Esophagus muscularis mucosa (tissue), 4 donors: Measurements from ENCODE around the gene BICRAL. TPM values are rescaled to one million over a fixed set of nuclear protein-coding genes. Genes with fewer than 3 reads are reported as not detected.

Source experiments
- DNase-seq: peaks from one replicate; pipeline ENCODE4 v3.0.0-alpha.2; 2017; ENCODE audit errors: extremely low spot score
- H3K27ac ChIP-seq, 4 donors: fragments of 200-600 bp; sonication (generic); replicated peaks in 1 of 4; 1 replicate in 3 of 4; 2 replicates in 1 of 4; pipeline ENCODE4 v1.5.1; 2016 to 2019; ENCODE audit warnings: mild to moderate bottlenecking in 1 of 4
- H3K27me3 ChIP-seq, 4 donors: fragments of 200-600 bp; sonication (generic); one replicate each; pipeline versions ENCODE4 v1.5.1 to v1.6.0; 2016 to 2019
- H3K36me3 ChIP-seq, 4 donors: fragments of 200-600 bp; sonication (generic); one replicate each; pipeline ENCODE4 v1.5.1; 2016 to 2019
- H3K4me1 ChIP-seq, 4 donors: fragments of 200-600 bp; sonication (generic); one replicate each; pipeline ENCODE4 v1.5.1; 2016 to 2019
- H3K4me3 ChIP-seq, 4 donors: fragments of 200-600 bp; sonication (generic); 1 replicate in 2 of 4; 2 replicates in 2 of 4; pipeline ENCODE4 v1.5.1; 2016 to 2019; ENCODE audit warnings: mild to moderate bottlenecking in 4 of 4, moderate library complexity in 1 of 4
- H3K9me3 ChIP-seq, 4 donors: fragments of 200-600 bp; sonication (generic); 1 replicate in 3 of 4; 2 replicates in 1 of 4; pipeline ENCODE4 v1.5.1; 2016 to 2019
- CTCF ChIP-seq, 3 experiments: fragments of 200-600 bp in 2 of 3; fragments of 450-650 bp in 1 of 3; sonication (generic) in 2 of 3; IDR thresholded peaks; one replicate each; pipeline ENCODE4 v1.5.1; 2017 to 2019; ENCODE audit warnings: antibody characterized with exemption in 3 of 3, mild to moderate bottlenecking in 2 of 3, moderate library complexity in 1 of 3
- EP300 ChIP-seq: sonication (generic); formaldehyde crosslinking; IDR thresholded peaks from one replicate; pipeline ENCODE4 v1.6.1; 2017; ENCODE audit warnings: antibody characterized with exemption
- POLR2A ChIP-seq: fragments of 450-650 bp; IDR thresholded peaks from one replicate; pipeline ENCODE4 v1.6.1; 2017; ENCODE audit warnings: antibody characterized with exemption, moderate library complexity, mild to moderate bottlenecking, low read depth
- POLR2AphosphoS5 ChIP-seq, 2 donors: sonication (generic); formaldehyde crosslinking; IDR thresholded peaks; one replicate each; pipeline ENCODE4 v1.6.1; 2017; ENCODE audit warnings: antibody characterized with exemption in 2 of 2
- WGBS: methylation state at CpG from one replicate; pipeline ENCODE4 v1.1.5; 2018; 5-methylcytosine and 5-hydroxymethylcytosine counted together
- intact Hi-C: fragments of 100-400 bp; cut with DNase I; formaldehyde crosslinking; loops from one replicate; pipeline ENCODE4 v1.15.1; 2023
- total RNA-seq, 4 donors: library from RNA; depleted of rRNA; stranded (reverse); fragments of >200 nt; gene quantifications; one replicate each; pipeline versions ENCODE4 v1.1.0 to v1.2.1, GENCODE V29; 2016

The BICRAL gene
- total RNA-seq, 4 donors from 2014 or later = 18.2 to 27.9 (median 23.4) TPM

GRCh38 chr6:42821846-42822245 lies 40.0 kb downstream of the BICRAL start:
- H3K36me3 ChIP-seq = peaks cover 11 to 42% (median 35%) of the 10 kb centered on the region in 4 donors
- no peaks in the 10 kb centered on the region for H3K9me3 ChIP-seq
- WGBS = 51% methylated on average over 2 of the region's 2 CpGs
- DNase-seq = no peak
- H3K27me3 ChIP-seq = no peaks in the 10 kb centered on the region
- intact Hi-C loops = loop anchor here (10.0 kb wide), 2 partner anchors 53 to 77 kb away; partner anchors contain the start of genes RPL7L1 and TBCC
- peak overlapping the region; percentile 76 to 83 (median 79) for H3K27ac ChIP-seq
- TF ChIP-seq POLR2A = no peak
- TF ChIP-seq EP300 = no peak
- no peak for TF ChIP-seq CTCF (IDR thresholded peaks at IDR 0.05)
- TF ChIP-seq POLR2AphosphoS5 (IDR thresholded peaks at IDR 0.05) = no peak
- peaks cover 25 to 32% (median 30%) of the 10 kb centered on the region in 4 donors for H3K4me1 ChIP-seq
- no peak overlapping the region for H3K4me3 ChIP-seq

GRCh38 chr6:42829561-42830092 lies 47.8 kb downstream of the BICRAL start:
- H3K36me3 ChIP-seq = peaks cover 19 to 86% (median 62%) of the 10 kb centered on the region in 4 donors
- TF ChIP-seq EP300 = no peak
- TF ChIP-seq CTCF (IDR thresholded peaks at IDR 0.05) = no peak
- TF ChIP-seq POLR2AphosphoS5 (IDR thresholded peaks at IDR 0.05) = no peak
- no peak for TF ChIP-seq POLR2A
- intact Hi-C loops = loop anchor here (10.0 kb wide), 2 partner anchors 45 to 85 kb away; partner anchors contain the start of genes RPL7L1 and TBCC

DNA sequence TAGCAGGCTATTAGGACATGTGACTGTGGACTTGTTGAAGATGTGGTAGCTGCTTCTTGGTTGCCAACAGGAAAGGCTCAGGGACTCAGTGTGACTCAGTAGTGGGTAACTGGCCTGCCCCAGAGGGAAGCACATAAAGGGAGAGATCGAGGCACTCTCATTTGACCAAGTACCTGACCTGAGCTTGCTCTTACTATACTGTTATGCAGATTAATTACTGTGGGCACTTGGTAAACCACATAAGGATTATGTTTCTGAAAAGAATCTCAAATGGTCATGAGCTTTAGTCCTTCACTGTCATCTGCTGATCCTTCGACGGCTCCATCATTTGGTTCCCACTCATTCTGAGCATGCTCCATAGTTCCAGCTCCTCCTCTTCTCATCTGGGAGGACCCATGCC lies 49.4 kb downstream of the BICRAL start:
- WGBS = 85% methylated on average over 3 of the region's 3 CpGs
- no peak overlapping the region for H3K27ac ChIP-seq
- no peak for DNase-seq
- TF ChIP-seq EP300 = no peak
- no peak for TF ChIP-seq POLR2A
- TF ChIP-seq POLR2AphosphoS5 (IDR thresholded peaks at IDR 0.05) = no peak
- TF ChIP-seq CTCF (IDR thresholded peaks at IDR 0.05) = no peak
- H3K4me1 ChIP-seq = peaks cover 0 to 3% (median 0%) of the 10 kb centered on the region in 4 donors
- H3K27me3 ChIP-seq = no peaks in the 10 kb centered on the region
- H3K4me3 ChIP-seq = no peak overlapping the region
- intact Hi-C loops = no loop called here
- H3K36me3 ChIP-seq = peaks cover 19 to 81% (median 51%) of the 10 kb centered on the region in 4 donors
- H3K9me3 ChIP-seq = no peaks in the 10 kb centered on the region

More at GRCh38 chr6:42829561-42830092, 47.8 kb downstream of the BICRAL start:
- Histone ChIP-seq H3K27ac (no peak overlapping the region), H3K9me3 (no peaks in the 10 kb centered on the region), H3K4me3 (no peak overlapping the region), H3K27me3 (no peaks in the 10 kb centered on the region), H3K4me1 (peaks cover 0 to 2% (median 0%) of the 10 kb centered on the region in 4 donors)
- 91% methylated on average over 4 of the region's 8 CpGs for WGBS
- DNase-seq = no peak

DNA sequence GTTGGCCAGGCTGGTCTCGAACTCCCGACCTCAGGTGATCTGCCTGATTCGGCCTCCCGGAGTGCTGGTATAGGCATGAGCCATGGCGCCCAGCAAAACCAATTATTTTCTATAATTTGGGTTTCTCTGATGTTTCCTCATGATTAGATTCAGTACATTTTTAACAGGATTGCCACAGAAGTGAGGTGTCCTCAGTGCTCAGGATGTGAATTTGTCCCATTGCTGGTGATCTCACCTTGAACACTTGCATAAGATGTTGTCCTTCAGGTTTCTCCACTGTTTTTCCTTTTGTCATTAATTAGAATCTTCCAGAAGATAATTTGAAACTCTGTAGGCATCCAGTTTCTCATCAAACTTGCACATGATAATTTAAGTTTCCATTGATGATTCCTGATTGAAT lies 52.2 kb downstream of the BICRAL start:
- Histone ChIP-seq H3K4me1 (peaks cover 0 to 3% (median 0%) of the 10 kb centered on the region in 4 donors), H3K36me3 (peaks cover 11 to 72% (median 34%) of the 10 kb centered on the region in 4 donors), H3K27me3 (no peaks in the 10 kb centered on the region), H3K9me3 (no peaks in the 10 kb centered on the region), H3K4me3 (no peak overlapping the region), H3K27ac (no peak overlapping the region)
- WGBS = 98% methylated on average over 5 of the region's 5 CpGs
- TF ChIP-seq POLR2A = no peak
- no peak for TF ChIP-seq EP300
- TF ChIP-seq POLR2AphosphoS5 (IDR thresholded peaks at IDR 0.05) = no peak
- no peak for TF ChIP-seq CTCF (IDR thresholded peaks at IDR 0.05)
- intact Hi-C loops = no loop called here
- no peak for DNase-seq
